TTC549 (cell line): ENCODE data around the gene SLC9A3.

Experiments used
- FAIRE-seq: peaks from 2 replicates; lab custom pipeline; 2012; peaks lifted over from hg19 to GRCh38; lab: Jason Lieb, UNC

The SLC9A3 gene

GRCh38 chr5:538271-538771 is 14.1 kb upstream of the SLC9A3 start:
- FAIRE-seq = no peak

- no peak for FAIRE-seq
Observed at GRCh38 chr5:537621-538071, 13.4 kb upstream of the SLC9A3 start.

GRCh38 chr5:537098-537497 is 12.8 kb upstream of the SLC9A3 start:
- no peak for FAIRE-seq

GRCh38 chr5:535846-536698 is 11.8 kb upstream of the SLC9A3 start:
- FAIRE-seq = no peak

GRCh38 chr5:534743-535671 is 10.8 kb upstream of the SLC9A3 start:
- FAIRE-seq = no peak

- no peak for FAIRE-seq
Observed at GRCh38 chr5:533955-534742, 9.9 kb upstream of the SLC9A3 start.

GRCh38 chr5:533243-533954 is 9.2 kb upstream of the SLC9A3 start:
- FAIRE-seq = no peak

- FAIRE-seq = no peak
Observed at GRCh38 chr5:532521-533242, 8.4 kb upstream of the SLC9A3 start.

- no peak for FAIRE-seq
Observed at GRCh38 chr5:531749-532315, 7.6 kb upstream of the SLC9A3 start.

GRCh38 chr5:531101-531748 is 7.0 kb upstream of the SLC9A3 start:
- FAIRE-seq = no peak

GRCh38 chr5:530001-530955 is 6.0 kb upstream of the SLC9A3 start:
- no peak for FAIRE-seq

GRCh38 chr5:528629-529511 is 4.6 kb upstream of the SLC9A3 start:
- no peak for FAIRE-seq

GRCh38 chr5:527646-528628 is 3.7 kb upstream of the SLC9A3 start:
- FAIRE-seq = no peak

- no peak for FAIRE-seq
Observed at GRCh38 chr5:526456-527088, 2.3 kb upstream of the SLC9A3 start.

GRCh38 chr5:525916-526315 is 1.7 kb upstream of the SLC9A3 start:
- no peak for FAIRE-seq
